Stimulated activated naive CD8-positive, alpha-beta T cell treated with anti-CD3 and anti-CD28 coated beads, Interleukin-15, Interleukin-2, amounts not matched to agents 100 ng/mL and 50 ng/mL, for 24 hours (primary cell): Measurements from ENCODE around the gene ANKRD13B.

ENCODE experiments used
- H3K27ac Mint-ChIP-seq: one replicate; pipeline ENCODE4 v1.8.0; 2021; ENCODE audit warnings: mild to moderate bottlenecking, mixed read lengths
- H3K27me3 Mint-ChIP-seq: one replicate; pipeline ENCODE4 v1.8.0; 2021; ENCODE audit warnings: mixed read lengths
- H3K36me3 Mint-ChIP-seq: one replicate; pipeline ENCODE4 v1.8.0; 2021; ENCODE audit warnings: low read depth, mixed read lengths
- H3K4me1 Mint-ChIP-seq: one replicate; pipeline ENCODE4 v1.8.0; 2021; ENCODE audit warnings: low read depth, mixed read lengths
- H3K4me3 Mint-ChIP-seq: one replicate; pipeline ENCODE4 v1.8.0; 2021; ENCODE audit warnings: mild to moderate bottlenecking, mixed read lengths
- H3K9me3 Mint-ChIP-seq: one replicate; pipeline ENCODE4 v1.8.0; 2021; ENCODE audit warnings: mixed read lengths

ANKRD13B gene

DNA sequence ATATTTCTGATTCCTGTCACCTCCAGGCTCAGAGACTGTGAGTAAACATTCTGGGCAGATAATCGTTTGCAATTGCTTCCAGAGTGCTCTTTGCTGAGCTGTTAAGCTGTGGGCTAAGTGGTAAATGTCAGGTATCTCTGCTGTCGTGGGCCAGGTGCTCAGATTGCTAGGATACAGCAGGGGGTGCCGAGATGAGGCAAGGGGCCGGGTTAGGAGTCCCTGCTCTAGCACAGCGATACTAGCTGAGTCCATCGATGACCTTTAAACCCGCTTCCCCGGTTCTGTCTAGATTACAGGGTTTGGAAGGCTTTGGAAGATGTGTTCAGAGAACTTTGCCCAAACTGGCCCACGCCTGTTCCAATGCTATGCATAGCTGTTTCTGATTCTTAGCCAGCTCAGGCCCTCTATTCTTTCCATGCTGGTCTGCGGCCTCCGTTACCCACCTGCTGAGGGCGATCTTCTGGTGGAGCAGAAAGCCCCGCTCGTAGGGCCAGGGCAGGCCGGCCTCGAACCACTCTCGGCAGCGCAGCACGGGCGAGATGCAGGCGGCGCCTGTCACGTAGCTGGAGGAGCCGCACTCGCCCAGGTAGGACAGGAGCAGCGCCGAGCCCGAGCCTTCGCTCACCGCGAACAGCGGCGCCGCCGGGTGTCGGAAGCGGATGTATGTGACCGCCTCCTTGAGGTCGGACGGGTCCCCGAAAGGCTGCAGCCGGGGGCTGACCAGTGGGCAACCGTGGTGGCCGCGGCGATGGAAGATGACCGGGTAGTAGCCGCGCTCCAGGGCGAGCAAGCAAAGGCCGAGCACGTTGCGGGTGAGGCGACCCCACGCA lies 27.1 kb upstream of the ANKRD13B start:
- Mint-ChIP-seq H3K36me3 (peaks cover 15% of the 10 kb centered on the region), H3K9me3 (no peaks in the 10 kb centered on the region), H3K27me3 (no peaks in the 10 kb centered on the region), H3K27ac (peak overlapping the region; percentile 65), H3K4me3 (peak overlapping the region; percentile 90), H3K4me1 (peaks cover 46% of the 10 kb centered on the region)

DNA sequence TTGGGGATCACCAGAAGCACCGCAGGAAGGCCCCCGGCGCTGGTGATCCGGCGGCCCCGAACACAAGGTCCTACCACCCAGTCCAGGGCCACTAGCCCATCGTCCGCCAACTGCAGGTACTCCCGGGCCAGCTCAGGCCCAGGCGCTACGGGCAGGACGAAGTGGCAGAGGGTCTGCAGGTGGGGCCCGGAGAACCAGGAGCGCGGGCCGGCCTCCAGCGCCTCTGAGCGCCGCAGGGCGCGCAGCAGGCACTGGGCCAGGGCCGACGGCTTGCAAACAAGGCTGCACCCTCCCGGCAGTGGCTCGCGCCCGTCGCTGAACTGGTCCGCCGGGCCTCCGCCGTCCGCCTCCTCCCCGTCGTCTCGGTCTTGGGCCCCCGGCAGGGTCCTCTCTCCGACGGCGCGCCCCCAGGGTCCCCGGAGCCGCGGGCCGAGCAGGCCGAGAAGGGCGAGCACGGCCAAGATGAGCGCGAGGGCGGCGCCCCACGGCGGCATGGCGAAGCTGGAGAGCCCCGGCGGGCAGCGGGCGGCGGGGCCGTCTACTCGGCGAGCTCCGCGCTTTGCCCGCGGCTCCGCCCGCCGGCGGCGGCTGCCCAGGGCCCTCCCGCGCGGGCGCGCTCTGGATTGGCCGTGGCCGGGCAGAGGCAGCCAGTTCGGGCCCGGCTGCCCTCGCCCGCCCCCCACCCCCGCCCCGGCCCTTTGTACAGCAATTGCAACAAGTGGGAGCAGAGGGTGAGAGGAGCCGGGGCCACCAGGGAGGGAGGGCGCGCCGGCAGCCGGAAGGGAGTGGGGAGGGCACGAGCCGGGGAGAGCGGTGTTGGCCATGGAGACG lies 26.2 kb upstream of the ANKRD13B start, which contains the start of gene ABHD15:
TSS of gene ABHD15 (minus strand) at position 565 of the 831 bp plus-strand sequence. CDS start at position 494, 71 bp downstream.
- H3K4me3 Mint-ChIP-seq = peak within 1 kb of the TSS; percentile 90
- H3K9me3 Mint-ChIP-seq = no peaks in the 10 kb centered on the region
- peaks cover 12% of the 10 kb centered on the region for H3K36me3 Mint-ChIP-seq
- no peaks in the 10 kb centered on the region for H3K27me3 Mint-ChIP-seq
- peak within 1 kb of the TSS; percentile 93 for H3K27ac Mint-ChIP-seq
- peaks cover 43% of the 10 kb centered on the region for H3K4me1 Mint-ChIP-seq

GRCh38 chr17:29567304-29567553 lies 25.7 kb upstream of the ANKRD13B start:
- peaks cover 7% of the 10 kb centered on the region for H3K36me3 Mint-ChIP-seq
- no peaks in the 10 kb centered on the region for H3K9me3 Mint-ChIP-seq
- H3K4me3 Mint-ChIP-seq = peak overlapping the region; percentile 90
- H3K27me3 Mint-ChIP-seq = no peaks in the 10 kb centered on the region
- H3K4me1 Mint-ChIP-seq = peaks cover 38% of the 10 kb centered on the region
- peak overlapping the region; percentile 93 for H3K27ac Mint-ChIP-seq

DNA sequence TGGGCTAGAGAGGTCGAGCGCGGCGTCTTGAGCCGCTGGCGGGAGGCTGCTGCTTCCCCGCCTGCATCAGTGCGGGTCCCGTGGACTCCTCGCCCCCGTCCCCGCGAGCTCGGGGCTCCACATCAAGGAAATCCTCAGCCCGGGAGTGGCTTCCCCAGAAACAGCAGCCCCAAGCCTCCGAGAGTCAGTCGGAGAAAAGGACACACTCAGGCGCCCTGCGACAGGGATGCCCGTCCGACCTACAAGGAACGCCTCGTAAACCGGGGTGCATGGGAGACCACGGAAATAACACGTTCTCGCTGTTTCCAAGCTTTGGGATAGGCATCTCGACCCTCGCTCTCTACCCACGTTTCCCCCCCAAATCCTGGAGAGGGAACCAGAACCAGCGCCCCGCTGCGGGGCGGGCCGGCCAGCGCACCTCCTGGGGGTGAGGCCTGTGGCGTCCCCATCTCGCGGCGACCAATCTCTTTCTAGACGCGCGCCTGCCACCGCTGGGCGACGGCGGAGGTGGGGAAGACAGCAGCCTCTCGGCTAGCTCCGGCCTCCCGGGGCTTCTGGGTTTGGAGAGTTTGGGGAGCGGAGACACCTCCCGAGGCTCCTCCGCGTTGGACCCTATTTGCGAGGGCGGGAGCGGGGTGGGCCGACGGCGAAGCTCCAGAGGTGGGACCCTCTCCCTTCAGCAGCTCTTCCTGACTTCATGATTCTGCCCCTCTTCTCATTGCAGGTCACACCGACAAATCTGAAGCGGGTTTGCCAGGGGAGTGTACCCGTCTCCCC lies 25.2 kb upstream of the ANKRD13B start:
- Mint-ChIP-seq H3K4me1 (peaks cover 33% of the 10 kb centered on the region), H3K4me3 (peak overlapping the region; percentile 90), H3K27ac (peak overlapping the region; percentile 93), H3K36me3 (peaks cover 3% of the 10 kb centered on the region), H3K9me3 (no peaks in the 10 kb centered on the region), H3K27me3 (no peaks in the 10 kb centered on the region)

GRCh38 chr17:29568331-29569244 lies 24.3 kb upstream of the ANKRD13B start, which contains the start of gene TP53I13:
TP53I13 (plus strand) TSS chr17:29568701; CDS start chr17:29568759, 58 bp downstream.
- Mint-ChIP-seq H3K4me3 (peak within 1 kb of the TSS; percentile 90), H3K9me3 (no peaks in the 10 kb centered on the region), H3K4me1 (peaks cover 35% of the 10 kb centered on the region), H3K27me3 (no peaks in the 10 kb centered on the region), H3K27ac (peak within 1 kb of the TSS; percentile 93), H3K36me3 (peaks cover 6% of the 10 kb centered on the region)

DNA sequence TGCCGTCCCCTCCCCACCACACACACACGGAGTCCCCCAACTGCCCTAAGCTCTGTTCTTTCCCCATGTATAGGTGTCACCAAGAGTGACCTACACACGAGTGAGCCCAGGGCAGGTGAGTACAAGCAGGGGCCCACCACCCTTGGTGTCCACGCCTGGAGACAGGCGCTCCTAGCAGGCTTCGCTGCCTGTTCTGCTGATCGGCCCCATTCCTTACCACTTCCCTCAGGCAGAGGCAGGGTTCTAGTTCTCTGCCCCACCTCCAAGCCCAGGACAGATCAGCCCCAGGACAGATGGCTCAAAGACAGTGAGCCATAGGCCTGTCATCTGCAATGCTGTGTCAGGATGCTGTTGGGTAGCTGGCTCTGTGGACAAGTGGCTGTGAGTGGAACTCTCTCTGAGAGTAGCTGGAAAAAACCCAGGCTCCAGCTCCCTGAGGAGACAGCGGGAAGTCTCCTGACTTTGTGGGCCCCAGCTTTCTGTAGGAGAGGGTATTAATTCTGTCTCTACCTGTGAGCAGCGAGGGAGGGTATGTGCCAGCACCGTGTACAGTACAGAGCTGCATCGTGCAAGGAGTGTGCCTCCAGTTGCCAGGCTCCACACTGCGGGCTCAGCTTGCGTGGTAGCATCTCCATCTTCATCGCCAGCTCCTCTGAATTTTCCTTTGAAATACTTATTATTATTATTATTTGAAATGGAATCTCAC lies 23.5 kb upstream of the ANKRD13B start:
- H3K36me3 Mint-ChIP-seq = peaks cover 15% of the 10 kb centered on the region
- H3K27ac Mint-ChIP-seq = peak overlapping the region; percentile 67
- H3K27me3 Mint-ChIP-seq = no peaks in the 10 kb centered on the region
- peaks cover 36% of the 10 kb centered on the region for H3K4me1 Mint-ChIP-seq
- peak overlapping the region; percentile 84 for H3K4me3 Mint-ChIP-seq
- H3K9me3 Mint-ChIP-seq = no peaks in the 10 kb centered on the region

GRCh38 chr17:29570521-29570920 lies 22.4 kb upstream of the ANKRD13B start:
- no peaks in the 10 kb centered on the region for H3K9me3 Mint-ChIP-seq
- peaks cover 18% of the 10 kb centered on the region for H3K36me3 Mint-ChIP-seq
- H3K4me1 Mint-ChIP-seq = peaks cover 28% of the 10 kb centered on the region

DNA sequence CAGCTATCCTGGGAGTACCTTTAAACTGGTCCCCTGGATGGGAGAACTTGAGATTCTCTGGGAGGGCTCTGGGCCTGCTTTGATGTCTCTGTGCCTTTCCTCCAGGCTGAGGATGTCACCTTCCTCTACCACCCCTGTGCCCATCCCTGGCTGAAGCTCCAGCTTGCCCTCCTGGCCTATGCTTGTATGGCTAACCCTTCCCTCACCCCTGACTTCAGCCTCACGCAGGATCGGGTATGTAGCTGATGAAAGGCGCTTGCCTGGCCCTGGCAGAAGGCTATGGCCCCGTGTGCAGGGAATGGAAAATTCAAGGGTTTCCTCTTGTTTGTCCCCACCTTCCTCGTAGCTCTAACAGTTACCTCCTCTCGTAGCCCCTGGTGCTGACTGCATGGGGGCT lies 21.4 kb upstream of the ANKRD13B start:
- Mint-ChIP-seq H3K27ac (no peak overlapping the region), H3K4me1 (peaks cover 21% of the 10 kb centered on the region), H3K27me3 (no peaks in the 10 kb centered on the region), H3K4me3 (no peak overlapping the region), H3K36me3 (peaks cover 18% of the 10 kb centered on the region), H3K9me3 (no peaks in the 10 kb centered on the region)

More at GRCh38 chr17:29570521-29570920, 22.4 kb upstream of the ANKRD13B start:
- Mint-ChIP-seq H3K27me3 (no peaks in the 10 kb centered on the region), H3K27ac (no peak overlapping the region), H3K4me3 (no peak overlapping the region)

DNA sequence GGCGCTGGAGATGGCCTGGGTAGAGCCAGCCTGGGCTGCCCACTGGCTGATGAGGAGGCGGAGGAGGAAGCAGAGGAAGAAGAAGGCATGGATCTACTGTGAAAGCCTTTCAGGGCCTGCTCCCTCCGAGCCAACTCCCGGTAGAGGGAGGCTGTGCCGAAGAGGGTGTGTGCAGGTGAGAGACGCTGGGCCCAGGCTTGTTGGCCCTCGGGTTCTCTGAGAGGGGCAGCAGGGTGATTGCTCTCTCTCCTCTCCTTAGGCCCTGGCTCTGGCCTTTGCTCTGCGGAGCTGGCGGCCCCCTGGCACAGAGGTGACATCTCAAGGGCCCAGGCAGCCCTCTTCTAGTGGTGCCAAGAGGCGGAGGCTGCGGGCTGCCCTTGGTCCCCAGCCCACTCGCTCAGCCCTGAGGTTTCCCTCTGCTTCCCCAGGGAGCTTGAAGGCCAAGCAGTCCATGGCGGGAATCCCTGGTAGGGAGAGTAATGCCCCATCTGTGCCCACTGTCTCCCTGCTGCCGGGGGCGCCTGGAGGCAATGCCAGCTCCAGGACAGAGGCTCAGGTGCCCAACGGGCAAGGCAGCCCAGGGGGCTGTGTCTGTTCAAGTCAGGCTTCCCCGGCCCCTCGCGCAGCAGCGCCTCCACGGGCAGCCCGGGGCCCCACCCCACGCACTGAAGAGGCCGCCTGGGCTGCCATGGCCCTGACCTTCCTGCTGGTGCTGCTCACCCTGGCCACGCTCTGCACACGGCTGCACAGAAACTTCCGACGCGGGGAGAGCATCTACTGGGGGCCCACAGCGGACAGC lies 20.9 kb upstream of the ANKRD13B start:
- Mint-ChIP-seq H3K4me1 (peaks cover 21% of the 10 kb centered on the region), H3K27me3 (no peaks in the 10 kb centered on the region), H3K27ac (no peak overlapping the region), H3K4me3 (no peak overlapping the region), H3K9me3 (no peaks in the 10 kb centered on the region), H3K36me3 (peaks cover 18% of the 10 kb centered on the region)

DNA sequence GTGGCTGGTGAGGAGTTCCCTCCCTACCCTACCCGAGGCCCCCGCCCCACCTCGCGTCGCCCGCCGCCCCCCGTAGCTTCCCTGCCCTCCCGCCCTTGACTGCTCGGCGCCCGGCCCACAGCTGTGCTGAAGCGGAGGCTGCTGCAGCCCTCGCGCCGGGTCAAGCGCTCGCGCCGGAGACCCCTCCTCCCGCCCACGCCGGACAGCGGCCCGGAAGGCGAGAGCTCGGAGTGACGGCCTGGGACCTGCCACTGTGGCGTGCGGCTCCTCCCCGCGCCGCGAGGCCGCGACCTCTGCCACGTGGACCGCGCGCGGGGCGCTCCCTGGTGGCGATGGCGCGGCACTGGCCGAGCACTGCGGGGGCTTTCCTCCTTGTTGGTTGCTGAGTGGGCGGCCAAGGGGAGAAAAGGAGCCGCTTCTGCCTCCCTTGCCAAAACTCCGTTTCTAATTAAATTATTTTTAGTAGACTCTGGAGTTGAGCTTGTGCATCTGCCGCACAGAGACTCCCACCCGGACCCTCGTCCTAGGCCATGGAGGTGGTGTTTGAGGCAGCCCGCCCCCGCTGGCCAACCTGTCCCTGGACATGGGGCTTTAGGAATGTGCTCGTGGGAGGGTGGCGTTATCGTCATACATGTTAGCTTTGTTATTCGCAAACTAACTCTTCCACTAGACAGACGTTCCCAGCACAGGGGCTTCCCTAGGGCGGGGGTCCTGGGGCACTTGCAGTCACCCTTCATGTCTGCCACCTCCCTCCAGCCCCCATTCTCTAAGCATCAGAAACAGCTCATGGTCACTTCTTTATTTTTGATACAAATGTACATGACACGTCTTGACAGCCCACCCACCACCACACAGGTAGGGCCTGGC lies 20.0 kb upstream of the ANKRD13B start:
- peaks cover 21% of the 10 kb centered on the region for H3K4me1 Mint-ChIP-seq

GRCh38 chr17:29573558-29573869 lies 19.4 kb upstream of the ANKRD13B start:
- Mint-ChIP-seq H3K4me1 (peaks cover 21% of the 10 kb centered on the region), H3K36me3 (peaks cover 22% of the 10 kb centered on the region), H3K4me3 (no peak overlapping the region), H3K27ac (no peak overlapping the region), H3K9me3 (no peaks in the 10 kb centered on the region), H3K27me3 (no peaks in the 10 kb centered on the region)

More for the DNA sequence above, 20.0 kb upstream of the ANKRD13B start:
- peaks cover 18% of the 10 kb centered on the region for H3K36me3 Mint-ChIP-seq
- no peak overlapping the region for H3K4me3 Mint-ChIP-seq
- no peaks in the 10 kb centered on the region for H3K9me3 Mint-ChIP-seq
- no peak overlapping the region for H3K27ac Mint-ChIP-seq
- H3K27me3 Mint-ChIP-seq = no peaks in the 10 kb centered on the region
